GM23338 (cell line): ENCODE measurements around the gene SI. TPM values are rescaled to one million over a fixed set of nuclear protein-coding genes. Genes with fewer than 3 reads are reported as not detected.

Source experiments
- ATAC-seq: fragments of 200-7000 bp; cut with Tn5 transposase; 3 replicates; pipeline ENCODE4 v1.9.1; 2020
- DNase-seq: peaks from one replicate; pipeline ENCODE4 v3.0.0-alpha.2; 2015; ENCODE audit warnings: low spot score
- H2AFZ ChIP-seq: fragments of 200-600 bp; sonication (generic); 2 replicates; pipeline ENCODE4 v1.8.0; 2016; ENCODE audit warnings: antibody characterized with exemption, mild to moderate bottlenecking, moderate library complexity
- H3F3A ChIP-seq: fragments of 200-600 bp; sonication (generic); replicated peaks from 2 replicates; pipeline ENCODE4 v1.8.0; 2017; ENCODE audit warnings: antibody characterized with exemption, mixed run types, low read depth
- H3K27ac ChIP-seq: fragments of 200-600 bp; sonication (generic); 2 replicates; pipeline ENCODE4 v1.6.1; 2016; ENCODE audit warnings: low read depth
- H3K27me3 ChIP-seq: fragments of 200-600 bp; sonication (generic); 2 replicates; pipeline ENCODE4 v1.8.0; 2016; ENCODE audit warnings: mild to moderate bottlenecking, mixed run types, moderate library complexity; ENCODE audit not compliant: insufficient read depth
- H3K36me3 ChIP-seq: fragments of 200-600 bp; sonication (generic); 2 replicates; pipeline ENCODE4 v1.8.0; 2016; ENCODE audit warnings: mild to moderate bottlenecking; ENCODE audit not compliant: insufficient read depth
- H3K4me1 ChIP-seq: fragments of 200-600 bp; sonication (generic); 2 replicates; pipeline ENCODE4 v1.8.0; 2016; ENCODE audit warnings: mild to moderate bottlenecking, moderate library complexity; ENCODE audit not compliant: insufficient read depth
- H3K4me2 ChIP-seq: fragments of 200-600 bp; sonication (generic); 2 replicates; pipeline ENCODE4 v1.7.1; 2017; ENCODE audit warnings: mixed run types
- H3K4me3 ChIP-seq: fragments of 200-600 bp; sonication (generic); 2 replicates; pipeline ENCODE4 v1.6.1; 2016; ENCODE audit warnings: mixed run types
- H3K79me2 ChIP-seq: fragments of 200-600 bp; sonication (generic); replicated peaks from 2 replicates; pipeline ENCODE4 v1.8.0; 2017; ENCODE audit warnings: mild to moderate bottlenecking; ENCODE audit not compliant: insufficient read depth
- H3K9me2 ChIP-seq: fragments of 200-600 bp; sonication (generic); 2 replicates; pipeline ENCODE4 v1.8.0; 2017; ENCODE audit not compliant: insufficient read depth
- H4K20me1 ChIP-seq: fragments of 200-600 bp; sonication (generic); replicated peaks from 2 replicates; pipeline ENCODE4 v1.8.0; 2017; ENCODE audit warnings: mild to moderate bottlenecking; ENCODE audit not compliant: insufficient read depth
- H3K27ac Mint-ChIP-seq: 2 replicates; pipeline ENCODE4 v1.8.0; 2020; ENCODE audit warnings: inconsistent platforms, mild to moderate bottlenecking, moderate library complexity, mixed read lengths
- H3K27me3 Mint-ChIP-seq: 3 replicates; pipeline ENCODE4 v1.8.0; 2022; ENCODE audit warnings: low read depth, mild to moderate bottlenecking, moderate library complexity, mixed read lengths, inconsistent platforms; ENCODE audit not compliant: insufficient read depth, poor library complexity
- H3K36me3 Mint-ChIP-seq: 3 replicates; pipeline ENCODE4 v1.8.0; 2021; ENCODE audit warnings: low read depth, mild to moderate bottlenecking, inconsistent platforms, moderate library complexity, mixed read lengths
- H3K4me1 Mint-ChIP-seq: 3 replicates; pipeline ENCODE4 v1.8.0; 2020; ENCODE audit warnings: mild to moderate bottlenecking, inconsistent platforms, mixed read lengths
- H3K4me3 Mint-ChIP-seq: 3 replicates; pipeline ENCODE4 v1.8.0; 2021; ENCODE audit warnings: moderate library complexity, mild to moderate bottlenecking, inconsistent platforms, mixed read lengths
- H3K9me3 Mint-ChIP-seq: 3 replicates; pipeline ENCODE4 v1.8.0; 2020; ENCODE audit warnings: moderate library complexity, mild to moderate bottlenecking, inconsistent platforms, mixed read lengths
- EZH2 ChIP-seq: fragments of 200-600 bp; sonication (generic); IDR thresholded peaks from one replicate; pipeline ENCODE4 v1.8.0; 2017; ENCODE audit warnings: antibody characterized with exemption, mild to moderate bottlenecking, low read depth; ENCODE audit not compliant: unreplicated experiment
- EZH2phosphoT487 ChIP-seq: fragments of 200-600 bp; sonication (generic); IDR thresholded peaks from one replicate; pipeline ENCODE4 v1.8.1; 2018; ENCODE audit warnings: antibody characterized with exemption; ENCODE audit not compliant: unreplicated experiment
- JUNB ChIP-seq: IDR thresholded peaks from one replicate; pipeline ENCODE4 v1.6.1; 2016; ENCODE audit warnings: antibody characterized with exemption; ENCODE audit not compliant: unreplicated experiment
- NANOG ChIP-seq: IDR thresholded peaks from 2 replicates; pipeline ENCODE4 v1.6.1; 2016; ENCODE audit warnings: antibody characterized with exemption, borderline replicate concordance
- POLR2AphosphoS5 ChIP-seq: IDR thresholded peaks from 2 replicates; pipeline ENCODE4 v1.6.1; 2016; ENCODE audit warnings: antibody characterized with exemption, low read depth
- STAT1 ChIP-seq: IDR thresholded peaks from one replicate; pipeline ENCODE4 v1.6.1; 2016; ENCODE audit warnings: antibody characterized with exemption; ENCODE audit not compliant: unreplicated experiment
- ZNF114 ChIP-seq: fragments of 250-450 bp; sonication (Bioruptor Pico); IDR thresholded peaks from 2 replicates; pipeline ENCODE4 v1.5.0; 2020; ENCODE audit warnings: mild to moderate bottlenecking, moderate library complexity
- polyA plus RNA-seq: library from polyadenylated mRNA; unstranded; fragments of >200 nt; fragmentation: Nextera tagmentation; extraction: Ambion mirVana; gene quantifications from 2 replicates; pipeline ENCODE4 v1.2.1, GENCODE V29; 2016
- total RNA-seq: library from RNA; depleted of rRNA; stranded (reverse); fragments of >200 nt; shearing (Covaris generic); gene quantifications from 2 replicates; pipeline ENCODE4 v1.2.3, GENCODE V29; 2014
- TF ChIP-seq, protein P1 (sequence below): fragments of 250-450 bp; sonication (Bioruptor Pico); IDR thresholded peaks from 2 replicates; pipeline ENCODE4 v1.5.0; 2020; ENCODE audit warnings: mild to moderate bottlenecking, moderate library complexity
- TF ChIP-seq, protein P2 (sequence below), 2 experiments: fragments of 200-600 bp in 1 of 2; sonication (generic) in 1 of 2; conservative IDR thresholded peaks; 2 replicates each; pipeline versions ENCODE4 v1.5.1 to v1.6.1; 2016 to 2017; ENCODE audit warnings: antibody characterized with exemption in 2 of 2, low read depth in 2 of 2, mild to moderate bottlenecking in 2 of 2, moderate library complexity in 1 of 2

Gene SI
- total and polyA plus RNA-seq, 2 experiments from 2014 or later = not detected

DNA sequence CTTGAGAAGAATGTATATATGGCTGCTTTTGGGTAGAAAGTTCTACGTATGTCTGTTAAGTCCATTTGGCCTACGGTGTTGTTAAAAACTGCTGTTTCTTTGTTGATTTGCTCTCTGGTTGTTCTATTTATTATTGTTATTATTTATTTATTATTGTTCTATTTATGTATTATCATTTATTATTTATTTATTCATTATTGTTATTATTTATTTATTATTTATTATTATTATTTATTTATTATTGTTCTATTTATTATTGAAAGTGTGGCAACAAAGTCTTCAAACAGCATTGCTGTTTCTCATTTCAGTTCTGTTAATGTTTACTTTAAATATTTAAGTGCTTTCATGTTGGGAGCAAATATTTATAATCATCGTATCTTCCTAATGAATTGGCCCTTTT is 66.7 kb downstream of the SI start:
- Mint-ChIP-seq H3K36me3 (no peaks in the 10 kb centered on the region), H3K4me3 (no peak overlapping the region), H3K9me3 (no peaks in the 10 kb centered on the region), H3K4me1 (no peaks in the 10 kb centered on the region; the same call in 2 of the 3 replicates), H3K27me3 (peaks cover 3% of the 10 kb centered on the region), H3K27ac (no peak overlapping the region)
- DNase-seq = no peak
- no peak overlapping the region for H3K27ac ChIP-seq
- ATAC-seq = no peak
- no peaks in the 10 kb centered on the region for H3K36me3 ChIP-seq
- TF ChIP-seq POLR2AphosphoS5 = no peak
- H3K9me2 ChIP-seq = no peaks in the 10 kb centered on the region
- H3F3A ChIP-seq = no peaks in the 10 kb centered on the region
- peaks cover 4% of the 10 kb centered on the region; the same call in 1 of the 2 replicates for H3K4me1 ChIP-seq
- no peak overlapping the region for H3K4me3 ChIP-seq
- H3K4me2 ChIP-seq = no peak overlapping the region
- H4K20me1 ChIP-seq = no peaks in the 10 kb centered on the region
- no peak overlapping the region for H2AFZ ChIP-seq
- H3K79me2 ChIP-seq = no peaks in the 10 kb centered on the region
- H3K27me3 ChIP-seq = no peaks in the 10 kb centered on the region

DNA sequence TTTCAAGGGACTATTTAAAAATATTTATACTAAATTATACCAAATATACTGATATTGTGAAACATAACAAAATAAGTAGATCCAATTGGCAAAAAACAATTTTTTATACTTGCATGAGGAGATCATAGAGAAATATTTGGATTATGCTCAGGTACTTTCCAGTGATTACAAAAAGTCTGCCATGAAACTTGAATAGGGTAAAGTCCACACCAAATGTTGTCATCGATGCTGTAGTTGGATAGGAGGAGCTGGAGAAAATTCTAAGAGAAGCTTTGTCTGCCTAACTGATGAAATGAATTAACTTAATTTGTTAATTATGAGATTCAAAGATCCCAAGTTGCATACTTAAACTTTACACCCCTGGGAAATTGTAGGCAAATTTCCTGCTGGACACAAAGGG is 93.3 kb downstream of the SI start:
- Mint-ChIP-seq H3K36me3 (no peaks in the 10 kb centered on the region), H3K9me3 (no peaks in the 10 kb centered on the region), H3K27me3 (no peaks in the 10 kb centered on the region), H3K4me3 (no peak overlapping the region), H3K4me1 (no peaks in the 10 kb centered on the region), H3K27ac (no peak overlapping the region)
- H2AFZ ChIP-seq = no peak overlapping the region
- H3K4me2 ChIP-seq = no peak overlapping the region
- no peaks in the 10 kb centered on the region for H3F3A ChIP-seq
- no peak for DNase-seq
- no peaks in the 10 kb centered on the region for H3K9me2 ChIP-seq
- no peaks in the 10 kb centered on the region for H3K36me3 ChIP-seq
- no peak overlapping the region for H3K4me3 ChIP-seq
- H3K4me1 ChIP-seq = no peaks in the 10 kb centered on the region
- TF ChIP-seq EZH2 (no peak), EZH2phosphoT487 (no peak)
- no peak overlapping the region for H3K27ac ChIP-seq
- H3K79me2 ChIP-seq = no peaks in the 10 kb centered on the region
- H4K20me1 ChIP-seq = no peaks in the 10 kb centered on the region
- no peaks in the 10 kb centered on the region for H3K27me3 ChIP-seq
- no peak for ATAC-seq

DNA sequence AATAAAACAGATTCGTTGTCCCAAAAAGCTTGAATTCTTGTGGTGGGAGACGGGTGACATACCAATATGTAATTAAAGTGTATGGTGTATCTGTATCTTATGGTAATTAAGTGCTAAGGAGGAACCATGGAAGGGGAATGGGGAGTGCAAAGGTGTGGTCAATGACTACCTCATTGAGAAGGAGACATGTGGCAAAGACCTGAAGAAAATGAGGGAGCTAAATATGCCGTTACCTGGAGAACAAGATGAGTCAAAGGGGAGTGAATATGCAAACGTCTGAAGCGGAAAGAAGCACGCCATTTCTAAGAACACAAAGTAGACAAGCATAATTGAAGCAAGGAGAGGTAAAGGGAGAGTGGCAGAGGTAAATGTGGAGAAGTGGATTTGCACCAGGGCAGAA is 115.7 kb downstream of the SI start:
- Histone ChIP-seq H3F3A (no peaks in the 10 kb centered on the region), H3K36me3 (no peaks in the 10 kb centered on the region), H3K27me3 (no peaks in the 10 kb centered on the region), H3K79me2 (no peaks in the 10 kb centered on the region), H3K27ac (no peak overlapping the region), H3K4me2 (no peak overlapping the region), H3K4me1 (no peaks in the 10 kb centered on the region), H2AFZ (peak overlapping the region; percentile 2; the same call in 1 of the 2 replicates), H3K9me2 (no peaks in the 10 kb centered on the region), H4K20me1 (no peaks in the 10 kb centered on the region), H3K4me3 (no peak overlapping the region)
- Mint-ChIP-seq H3K9me3 (no peaks in the 10 kb centered on the region), H3K4me3 (no peak overlapping the region), H3K27me3 (no peaks in the 10 kb centered on the region), H3K27ac (no peak overlapping the region), H3K4me1 (no peaks in the 10 kb centered on the region), H3K36me3 (no peaks in the 10 kb centered on the region)
- ATAC-seq (no peak), DNase-seq (no peak)
- TF ChIP-seq ZNF114 (CRISPR knock-in tag) (no peak), EZH2 (no peak), STAT1 (no peak), POLR2AphosphoS5 (no peak), JUNB (no peak), NANOG (no peak)
- TF ChIP-seq, protein P1, sequence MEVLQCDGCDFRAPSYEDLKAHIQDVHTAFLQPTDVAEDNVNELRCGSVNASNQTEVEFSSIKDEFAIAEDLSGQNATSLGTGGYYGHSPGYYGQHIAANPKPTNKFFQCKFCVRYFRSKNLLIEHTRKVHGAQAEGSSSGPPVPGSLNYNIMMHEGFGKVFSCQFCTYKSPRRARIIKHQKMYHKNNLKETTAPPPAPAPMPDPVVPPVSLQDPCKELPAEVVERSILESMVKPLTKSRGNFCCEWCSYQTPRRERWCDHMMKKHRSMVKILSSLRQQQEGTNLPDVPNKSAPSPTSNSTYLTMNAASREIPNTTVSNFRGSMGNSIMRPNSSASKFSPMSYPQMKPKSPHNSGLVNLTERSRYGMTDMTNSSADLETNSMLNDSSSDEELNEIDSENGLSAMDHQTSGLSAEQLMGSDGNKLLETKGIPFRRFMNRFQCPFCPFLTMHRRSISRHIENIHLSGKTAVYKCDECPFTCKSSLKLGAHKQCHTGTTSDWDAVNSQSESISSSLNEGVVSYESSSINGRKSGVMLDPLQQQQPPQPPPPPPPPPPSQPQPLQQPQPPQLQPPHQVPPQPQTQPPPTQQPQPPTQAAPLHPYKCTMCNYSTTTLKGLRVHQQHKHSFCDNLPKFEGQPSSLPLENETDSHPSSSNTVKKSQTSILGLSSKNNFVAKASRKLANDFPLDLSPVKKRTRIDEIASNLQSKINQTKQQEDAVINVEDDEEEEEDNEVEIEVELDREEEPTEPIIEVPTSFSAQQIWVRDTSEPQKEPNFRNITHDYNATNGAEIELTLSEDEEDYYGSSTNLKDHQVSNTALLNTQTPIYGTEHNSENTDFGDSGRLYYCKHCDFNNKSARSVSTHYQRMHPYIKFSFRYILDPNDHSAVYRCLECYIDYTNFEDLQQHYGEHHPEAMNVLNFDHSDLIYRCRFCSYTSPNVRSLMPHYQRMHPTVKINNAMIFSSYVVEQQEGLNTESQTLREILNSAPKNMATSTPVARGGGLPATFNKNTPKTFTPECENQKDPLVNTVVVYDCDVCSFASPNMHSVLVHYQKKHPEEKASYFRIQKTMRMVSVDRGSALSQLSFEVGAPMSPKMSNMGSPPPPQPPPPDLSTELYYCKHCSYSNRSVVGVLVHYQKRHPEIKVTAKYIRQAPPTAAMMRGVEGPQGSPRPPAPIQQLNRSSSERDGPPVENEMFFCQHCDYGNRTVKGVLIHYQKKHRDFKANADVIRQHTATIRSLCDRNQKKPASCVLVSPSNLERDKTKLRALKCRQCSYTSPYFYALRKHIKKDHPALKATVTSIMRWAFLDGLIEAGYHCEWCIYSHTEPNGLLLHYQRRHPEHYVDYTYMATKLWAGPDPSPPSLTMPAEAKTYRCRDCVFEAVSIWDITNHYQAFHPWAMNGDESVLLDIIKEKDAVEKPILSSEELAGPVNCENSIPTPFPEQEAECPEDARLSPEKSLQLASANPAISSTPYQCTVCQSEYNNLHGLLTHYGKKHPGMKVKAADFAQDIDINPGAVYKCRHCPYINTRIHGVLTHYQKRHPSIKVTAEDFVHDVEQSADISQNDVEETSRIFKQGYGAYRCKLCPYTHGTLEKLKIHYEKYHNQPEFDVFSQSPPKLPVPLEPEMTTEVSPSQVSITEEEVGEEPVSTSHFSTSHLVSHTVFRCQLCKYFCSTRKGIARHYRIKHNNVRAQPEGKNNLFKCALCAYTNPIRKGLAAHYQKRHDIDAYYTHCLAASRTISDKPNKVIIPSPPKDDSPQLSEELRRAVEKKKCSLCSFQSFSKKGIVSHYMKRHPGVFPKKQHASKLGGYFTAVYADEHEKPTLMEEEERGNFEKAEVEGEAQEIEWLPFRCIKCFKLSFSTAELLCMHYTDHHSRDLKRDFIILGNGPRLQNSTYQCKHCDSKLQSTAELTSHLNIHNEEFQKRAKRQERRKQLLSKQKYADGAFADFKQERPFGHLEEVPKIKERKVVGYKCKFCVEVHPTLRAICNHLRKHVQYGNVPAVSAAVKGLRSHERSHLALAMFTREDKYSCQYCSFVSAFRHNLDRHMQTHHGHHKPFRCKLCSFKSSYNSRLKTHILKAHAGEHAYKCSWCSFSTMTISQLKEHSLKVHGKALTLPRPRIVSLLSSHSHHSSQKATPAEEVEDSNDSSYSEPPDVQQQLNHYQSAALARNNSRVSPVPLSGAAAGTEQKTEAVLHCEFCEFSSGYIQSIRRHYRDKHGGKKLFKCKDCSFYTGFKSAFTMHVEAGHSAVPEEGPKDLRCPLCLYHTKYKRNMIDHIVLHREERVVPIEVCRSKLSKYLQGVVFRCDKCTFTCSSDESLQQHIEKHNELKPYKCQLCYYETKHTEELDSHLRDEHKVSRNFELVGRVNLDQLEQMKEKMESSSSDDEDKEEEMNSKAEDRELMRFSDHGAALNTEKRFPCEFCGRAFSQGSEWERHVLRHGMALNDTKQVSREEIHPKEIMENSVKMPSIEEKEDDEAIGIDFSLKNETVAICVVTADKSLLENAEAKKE (CRISPR knock-in tag) = no peak
- TF ChIP-seq, protein P2, sequence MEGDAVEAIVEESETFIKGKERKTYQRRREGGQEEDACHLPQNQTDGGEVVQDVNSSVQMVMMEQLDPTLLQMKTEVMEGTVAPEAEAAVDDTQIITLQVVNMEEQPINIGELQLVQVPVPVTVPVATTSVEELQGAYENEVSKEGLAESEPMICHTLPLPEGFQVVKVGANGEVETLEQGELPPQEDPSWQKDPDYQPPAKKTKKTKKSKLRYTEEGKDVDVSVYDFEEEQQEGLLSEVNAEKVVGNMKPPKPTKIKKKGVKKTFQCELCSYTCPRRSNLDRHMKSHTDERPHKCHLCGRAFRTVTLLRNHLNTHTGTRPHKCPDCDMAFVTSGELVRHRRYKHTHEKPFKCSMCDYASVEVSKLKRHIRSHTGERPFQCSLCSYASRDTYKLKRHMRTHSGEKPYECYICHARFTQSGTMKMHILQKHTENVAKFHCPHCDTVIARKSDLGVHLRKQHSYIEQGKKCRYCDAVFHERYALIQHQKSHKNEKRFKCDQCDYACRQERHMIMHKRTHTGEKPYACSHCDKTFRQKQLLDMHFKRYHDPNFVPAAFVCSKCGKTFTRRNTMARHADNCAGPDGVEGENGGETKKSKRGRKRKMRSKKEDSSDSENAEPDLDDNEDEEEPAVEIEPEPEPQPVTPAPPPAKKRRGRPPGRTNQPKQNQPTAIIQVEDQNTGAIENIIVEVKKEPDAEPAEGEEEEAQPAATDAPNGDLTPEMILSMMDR (conservative IDR thresholded peaks at IDR 0.05; ENCODE audit: low read depth in 2 of 2) = no peak
